ENCODE measurements around the gene SPATS2. TPM values are rescaled to one million over a fixed set of nuclear protein-coding genes. Genes with fewer than 3 reads are reported as not detected.
"Not testable (repeated sequence)": the region's sequence is repeated elsewhere in the genome, so short reads cannot be mapped to it uniquely, and the experiment has no call there.

Gene SPATS2
- total RNA-seq, 1 experiment from 2014 or later = 23.8 TPM

GRCh38 chr12:49462083-49462744 lies 95.0 kb downstream of the SPATS2 start:
- no peak for DNase-seq (ENCODE audit: low spot score)

DNA sequence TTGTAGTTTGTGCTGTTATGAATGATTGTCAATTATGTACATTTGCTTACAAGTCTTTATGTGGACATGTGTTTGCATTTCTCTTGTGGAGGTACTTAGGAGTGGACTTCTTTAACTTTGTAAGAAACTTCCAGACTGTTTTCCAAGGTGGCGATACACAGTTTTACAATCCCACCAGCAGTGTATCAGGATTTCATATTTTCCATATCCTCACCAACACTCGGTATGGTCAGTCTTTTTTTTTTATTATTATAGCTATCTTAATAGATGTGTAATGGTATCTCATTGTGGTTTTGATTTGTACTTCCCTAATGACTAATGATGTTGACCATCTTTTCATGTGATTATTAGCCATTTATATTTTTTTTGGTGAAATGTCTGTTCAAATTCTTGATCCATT lies 97.9 kb downstream of the SPATS2 start:
- no peak for DNase-seq (ENCODE audit: low spot score)

GRCh38 chr12:49470986-49471385 lies 103.7 kb downstream of the SPATS2 start:
- no peak for DNase-seq (ENCODE audit: low spot score)

DNA sequence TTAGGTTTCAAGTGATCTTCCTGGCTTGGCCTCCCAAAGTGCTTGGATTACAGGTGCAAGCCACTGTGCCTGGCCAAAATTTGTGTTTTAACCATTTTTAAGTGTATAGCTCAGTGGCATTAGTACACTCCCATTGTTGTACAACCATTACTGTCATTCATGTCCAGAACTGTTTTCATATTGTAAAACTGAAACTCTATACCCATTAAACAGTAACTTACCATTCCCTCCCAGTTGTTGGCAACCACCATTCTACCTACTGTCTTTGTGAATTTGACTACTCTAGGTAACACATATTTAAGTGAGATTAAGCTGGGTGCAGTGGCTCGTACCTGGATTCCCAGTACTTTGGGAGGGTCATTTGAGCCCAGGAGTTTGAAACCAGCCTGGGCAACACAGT lies 104.3 kb downstream of the SPATS2 start:
- no peak for DNase-seq (ENCODE audit: low spot score)

- DNase-seq (ENCODE audit: low spot score) = no peak
Measured at GRCh38 chr12:49476091-49476490, 108.8 kb downstream of the SPATS2 start.

GRCh38 chr12:49478949-49479664 lies 111.8 kb downstream of the SPATS2 start:
- DNase-seq (ENCODE audit: low spot score) = no peak

DNA sequence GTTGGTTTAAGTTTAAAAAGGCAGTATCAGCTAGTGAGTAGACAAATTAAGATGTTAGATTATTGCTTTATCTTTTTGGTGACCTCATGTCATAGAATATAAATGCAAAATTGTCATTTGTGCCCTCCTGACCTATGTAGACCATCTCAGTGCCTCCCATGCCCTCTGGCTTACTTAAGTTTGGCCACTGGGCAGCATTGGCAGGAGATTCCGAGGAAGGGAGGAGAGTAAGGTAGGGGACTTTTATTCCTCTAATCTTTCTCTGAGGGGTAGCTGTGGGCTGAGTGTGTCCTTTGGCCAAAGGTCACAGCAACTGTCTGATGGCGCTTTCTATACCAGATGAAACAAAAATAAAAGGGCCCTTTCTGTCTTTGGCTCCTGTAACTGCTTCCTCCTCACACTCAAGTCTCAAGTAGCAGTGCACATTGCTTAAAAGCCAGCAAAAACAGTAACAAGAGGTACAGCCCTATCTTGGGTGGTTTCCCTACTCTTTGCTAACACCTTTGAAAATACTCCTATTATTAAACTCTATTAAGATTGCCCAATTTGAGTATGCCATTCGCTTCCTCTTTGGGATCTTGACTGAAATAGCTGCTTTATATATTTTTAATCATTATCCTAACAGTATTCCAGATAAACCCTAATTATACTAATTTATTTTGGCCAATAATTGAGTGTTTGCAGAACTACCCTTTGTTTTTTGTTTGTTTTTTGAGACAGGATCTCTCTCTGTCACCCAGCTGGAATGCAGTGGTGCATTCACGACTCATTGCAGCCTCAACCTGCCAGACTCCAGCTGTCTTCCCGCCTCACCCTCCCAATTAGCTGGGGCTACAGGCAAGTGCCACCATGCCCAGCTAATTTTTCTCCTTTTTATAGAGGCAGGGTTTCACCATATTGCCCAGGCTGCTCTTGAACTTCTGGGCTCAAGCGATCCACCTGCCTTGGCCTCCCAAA lies 115.1 kb downstream of the SPATS2 start:
- DNase-seq (ENCODE audit: low spot score) = peak; percentile 12

DNA sequence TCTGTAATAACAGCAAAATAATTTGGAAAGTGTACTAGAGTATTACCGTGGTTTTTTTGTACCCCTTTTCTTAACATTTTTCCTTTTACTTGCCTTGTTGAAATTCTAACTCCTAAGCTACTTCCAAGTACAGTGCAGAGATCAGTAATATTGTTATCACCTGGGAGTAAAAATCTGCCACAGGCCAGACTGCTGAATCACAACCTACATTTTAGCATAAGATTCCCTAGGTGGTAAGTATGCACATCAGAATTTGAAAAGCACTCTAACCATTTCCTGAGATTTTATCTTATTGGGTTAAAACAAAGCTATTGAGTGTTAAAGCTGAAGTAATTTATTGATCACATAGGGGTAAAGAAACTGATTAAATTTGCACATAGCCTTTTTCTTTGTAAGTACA lies 116.4 kb downstream of the SPATS2 start:
- DNase-seq (ENCODE audit: low spot score) = no peak

- DNase-seq (ENCODE audit: low spot score) = peak; percentile 71
Measured at GRCh38 chr12:49487605-49488004, 120.3 kb downstream of the SPATS2 start.

DNA sequence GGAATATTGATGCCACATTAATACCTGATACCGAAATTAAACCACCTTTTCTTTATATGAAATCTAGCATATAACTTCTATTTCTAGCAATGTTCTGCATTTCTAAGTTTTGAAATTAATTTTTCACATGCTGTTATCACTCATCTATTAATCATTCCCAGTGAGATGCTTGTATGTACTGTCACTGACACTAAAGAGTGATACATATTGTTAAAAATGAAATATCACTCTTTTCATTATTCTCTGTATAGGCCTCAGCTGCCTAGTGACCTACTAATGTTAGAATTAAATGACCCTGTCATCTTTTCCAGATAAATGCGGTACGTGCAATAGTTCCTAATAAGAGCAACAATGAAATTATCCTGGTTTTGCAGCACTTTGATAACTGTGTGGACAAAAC lies 121.9 kb downstream of the SPATS2 start:
- DNase-seq (ENCODE audit: low spot score) = no peak

DNA sequence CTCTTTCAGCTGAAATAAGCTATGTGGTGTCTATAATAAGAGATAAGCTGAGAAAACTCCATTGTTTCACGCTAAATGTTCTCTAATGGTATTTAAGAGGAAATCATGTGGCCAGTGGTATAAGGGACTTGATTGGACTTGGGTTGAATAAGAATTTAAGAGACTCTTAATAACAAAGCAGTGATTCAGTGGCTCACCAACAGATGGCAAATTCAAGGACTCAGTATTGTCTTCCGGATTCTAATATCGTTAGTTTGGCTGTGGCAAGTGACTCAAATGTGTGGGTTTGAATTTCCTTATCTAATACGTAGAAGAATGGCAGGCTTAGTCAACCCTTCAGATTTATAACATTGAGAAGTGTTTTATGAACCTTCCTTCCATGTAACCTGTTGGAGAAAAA lies 122.5 kb downstream of the SPATS2 start:
- peak; percentile 92 for DNase-seq (ENCODE audit: low spot score)

GRCh38 chr12:49491823-49492222 lies 124.6 kb downstream of the SPATS2 start:
- no peak for DNase-seq (ENCODE audit: low spot score)

- no peak for DNase-seq (ENCODE audit: low spot score)
Measured at GRCh38 chr12:49493900-49494299, 126.6 kb downstream of the SPATS2 start.

DNA sequence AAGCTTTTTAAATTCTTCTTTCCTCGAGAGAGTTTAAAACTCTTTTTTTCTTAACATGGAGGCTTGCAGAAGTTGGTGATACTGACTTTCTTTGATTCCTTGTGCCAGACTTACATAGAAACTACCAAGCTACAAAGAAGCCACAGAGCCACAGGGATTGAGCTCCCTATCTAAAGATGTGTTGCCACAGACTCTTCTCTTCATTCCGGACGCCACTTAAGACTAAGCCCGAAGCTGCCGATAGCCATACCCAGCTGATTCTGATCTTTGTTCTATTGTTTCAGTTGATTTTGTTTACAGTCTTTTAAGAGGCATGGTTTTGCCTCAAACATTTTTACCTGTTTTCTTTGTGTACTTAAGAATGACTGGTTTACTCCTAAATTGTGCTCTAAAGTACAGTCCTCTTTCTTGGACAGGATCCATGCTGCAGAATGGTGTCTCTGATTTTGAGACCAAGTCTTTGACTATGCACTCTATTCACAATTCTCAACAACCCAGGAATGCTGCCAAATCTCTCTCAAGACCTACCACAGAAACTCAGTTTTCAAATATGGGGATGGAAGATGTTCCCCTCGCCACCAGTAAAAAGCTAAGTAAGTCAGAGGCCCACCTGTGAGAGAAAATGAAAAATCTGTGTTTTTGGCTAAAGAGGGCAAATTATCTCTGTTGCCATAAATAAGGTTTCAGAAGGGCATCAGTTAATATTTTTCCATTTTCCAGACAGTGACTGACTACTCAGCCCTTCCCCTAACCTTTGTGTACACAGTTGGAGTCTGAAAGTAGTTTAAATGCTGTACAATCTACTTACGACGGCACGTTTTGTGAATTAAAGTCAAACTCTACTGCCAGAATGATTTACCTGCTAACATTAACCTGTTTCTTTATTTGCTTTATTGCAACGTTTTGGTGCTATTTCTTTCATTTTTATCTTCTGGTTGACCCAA lies 129.4 kb downstream of the SPATS2 start:
- no peak for DNase-seq (ENCODE audit: low spot score)

DNA sequence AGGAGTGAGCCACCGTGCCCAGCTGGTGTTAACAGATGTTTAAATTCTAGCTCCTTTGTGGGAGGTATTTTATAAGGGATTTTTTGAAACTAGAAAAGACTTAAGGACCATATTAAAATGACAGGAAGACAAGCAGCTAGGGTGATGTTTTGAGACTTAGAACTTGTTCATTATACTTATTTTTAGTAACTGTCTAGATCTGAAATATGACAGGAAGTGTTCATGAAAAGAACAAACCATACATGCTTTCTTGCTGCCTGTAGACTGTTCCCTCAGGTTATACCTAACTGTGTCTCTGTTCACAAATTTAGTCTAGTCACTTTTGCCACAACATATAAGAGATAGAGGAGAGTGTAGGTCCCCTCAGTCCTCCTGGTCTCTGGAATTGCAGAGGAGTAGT lies 134.6 kb downstream of the SPATS2 start:
- no peak for DNase-seq (ENCODE audit: low spot score)

DNA sequence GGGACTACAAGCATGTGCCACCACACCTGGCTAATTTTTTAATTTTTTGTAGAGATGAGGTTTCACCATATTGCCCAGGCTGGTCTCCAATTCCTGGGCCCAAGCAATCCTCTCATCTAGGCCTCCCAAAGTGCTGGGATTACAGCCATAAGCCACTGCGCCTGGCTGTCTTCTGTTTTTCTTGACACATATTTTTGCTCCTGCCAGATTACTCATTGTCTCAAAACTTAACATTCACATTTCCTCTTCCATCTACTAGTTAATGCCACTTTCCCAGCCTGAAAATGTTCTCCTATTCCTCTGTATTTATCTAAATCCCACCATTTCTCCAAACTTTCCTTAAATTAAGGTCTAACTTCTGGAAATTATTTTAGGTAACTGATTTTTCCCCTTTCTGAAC lies 135.3 kb downstream of the SPATS2 start:
- DNase-seq (ENCODE audit: low spot score) = no peak

DNA sequence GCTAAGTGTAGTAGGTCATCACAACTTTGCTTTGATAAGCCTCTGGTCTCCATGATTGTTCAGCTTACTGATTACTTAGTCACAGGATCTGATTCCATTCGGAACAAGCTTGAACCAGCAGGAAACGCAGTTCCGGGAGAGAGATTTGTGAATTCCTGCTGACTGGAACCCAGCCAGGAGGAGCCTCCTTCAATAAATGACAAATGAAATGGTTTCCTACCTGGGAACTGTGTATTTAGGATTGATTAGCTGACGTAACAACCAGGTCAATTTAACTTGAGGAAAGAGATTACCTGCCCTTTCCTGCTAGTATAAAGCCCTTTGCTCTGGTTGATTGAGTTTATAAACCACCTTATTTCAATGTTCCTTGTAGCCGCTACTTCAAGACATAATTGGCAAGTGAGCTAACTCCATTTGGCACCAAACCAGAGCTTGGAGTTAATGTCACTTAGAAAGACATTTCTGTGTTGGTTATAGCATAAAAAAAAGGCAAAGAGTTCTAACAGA lies 136.5 kb downstream of the SPATS2 start:
- DNase-seq (ENCODE audit: low spot score) = peak; percentile 63

DNA sequence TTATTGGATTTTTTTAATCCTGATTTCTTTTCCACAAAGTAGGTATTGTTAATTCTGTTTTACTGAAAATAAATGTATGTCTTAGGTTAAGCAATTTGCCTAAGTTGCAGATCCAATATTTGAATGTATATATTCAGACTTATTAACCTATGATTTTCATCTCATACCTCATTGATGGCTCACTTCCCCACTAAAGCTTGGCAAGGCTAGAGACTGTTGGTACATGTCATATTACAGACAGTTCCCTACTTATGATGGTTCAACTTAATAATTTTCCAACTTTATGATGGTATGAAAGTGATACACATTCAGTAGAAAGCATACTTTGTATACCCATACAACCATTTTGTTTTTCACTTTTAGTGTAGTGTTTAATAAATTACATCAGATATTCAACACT lies 138.4 kb downstream of the SPATS2 start:
- no peak for DNase-seq (ENCODE audit: low spot score)

DNA sequence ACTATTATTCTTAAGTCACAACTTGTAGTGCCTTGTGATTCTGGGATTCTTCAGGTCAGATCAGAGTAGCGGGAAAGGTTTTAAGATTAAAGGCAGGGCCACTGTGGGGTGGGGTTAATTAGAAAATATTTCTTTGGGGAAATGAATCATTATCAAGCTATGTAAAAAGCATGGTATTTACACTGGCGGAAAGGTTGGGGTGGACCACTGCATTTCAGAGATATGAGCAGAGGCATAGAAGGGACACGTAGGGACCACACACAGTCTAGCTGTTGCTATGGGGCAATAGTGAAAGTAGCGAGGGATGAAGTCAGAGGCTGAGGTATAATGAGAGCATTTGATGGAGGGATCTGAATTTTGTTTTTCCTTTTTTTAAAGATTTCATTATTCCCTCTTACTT lies 139.9 kb downstream of the SPATS2 start:
- peak; percentile 86 for DNase-seq (ENCODE audit: low spot score)

- not testable (repeated sequence) for DNase-seq (ENCODE audit: low spot score)
Measured at GRCh38 chr12:49509681-49510080, 142.4 kb downstream of the SPATS2 start.

DNA sequence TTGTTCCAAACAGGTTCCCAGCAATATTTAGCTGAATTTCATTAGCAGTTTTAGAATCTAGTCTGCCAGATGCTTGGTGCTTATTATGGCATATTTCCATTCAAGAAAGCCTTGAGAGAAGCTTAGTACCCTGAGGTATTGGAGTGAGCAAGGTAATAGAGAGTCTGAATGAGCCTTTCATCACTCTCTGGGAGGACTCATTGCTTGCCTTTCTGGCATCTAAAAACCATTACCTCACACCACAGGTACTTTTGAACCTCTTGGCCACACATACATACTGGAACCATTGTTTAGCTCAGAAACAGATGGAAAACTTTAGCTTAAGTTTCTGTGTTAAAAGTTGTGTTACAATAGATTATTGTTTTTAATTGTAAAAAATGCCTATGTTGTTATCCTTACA lies 144.1 kb downstream of the SPATS2 start:
- no peak for DNase-seq (ENCODE audit: low spot score)

Data from A172 (cell line).